Endothelial cell of umbilical vein (primary cell): ENCODE data around the gene NDUFS8. TPM values are rescaled to one million over a fixed set of nuclear protein-coding genes. Genes with fewer than 3 reads are reported as not detected.

Experiments used
- BruUV-seq: library from RNA; stranded (reverse); fragments of 400-500 nt; replicated peaks from 2 replicates; lab custom pipeline; 2021; lab: Mats Ljungman, UMichigan
- CTCF ChIA-PET: fragments of 300-600, 350-600 bp; sonication (Branson Sonifier 250); formaldehyde crosslinking; loops from one replicate; lab custom pipeline; 2021; ENCODE audit warnings: antibody characterized with exemption, inconsistent platforms; lab: Charles Lee
- POLR2A ChIA-PET: fragments of 300-600, 350-600 bp; sonication (Branson Sonifier 250); formaldehyde crosslinking; loops from one replicate; lab custom pipeline; 2021; ENCODE audit warnings: antibody characterized with exemption, inconsistent platforms; lab: Charles Lee
- DNase-seq: peaks from one replicate; pipeline ENCODE4 v3.0.0-alpha.2; 2011; ENCODE audit warnings: low read depth, low spot score
- FAIRE-seq: peaks from 2 replicates; lab custom pipeline; 2011; peaks lifted over from hg19 to GRCh38; lab: Jason Lieb, UNC
- H2AFZ ChIP-seq: 2 replicates; pipeline ENCODE4 v1.6.0; 2012; ENCODE audit warnings: low read depth, low read length, control low read depth, inconsistent platforms
- H3K27ac ChIP-seq: 2 replicates; pipeline ENCODE4 v1.5.1; 2011; ENCODE audit warnings: low read depth, mild to moderate bottlenecking, control low read depth, low read length, moderate library complexity; ENCODE audit not compliant: insufficient read depth
- H3K27me3 ChIP-seq, 2 experiments: 2 replicates each; pipeline versions ENCODE4 v1.6.0 to v1.6.1; 2011; ENCODE audit warnings: low read length in 2 of 2, mixed read lengths in 1 of 2; ENCODE audit not compliant: control insufficient read depth in 2 of 2, insufficient read depth in 2 of 2
- H3K36me3 ChIP-seq, 2 experiments: 2 replicates in 1 of 2; 3 replicates in 1 of 2; pipeline ENCODE4 v1.5.1; 2011; ENCODE audit warnings: low read length in 2 of 2, mild to moderate bottlenecking in 1 of 2, moderate library complexity in 1 of 2; ENCODE audit not compliant: control insufficient read depth in 2 of 2, insufficient read depth in 2 of 2; ENCODE audit errors: extremely low read depth in 1 of 2
- H3K4me1 ChIP-seq: 3 replicates; pipeline ENCODE4 v1.5.1; 2011; ENCODE audit warnings: mild to moderate bottlenecking, low read length; ENCODE audit not compliant: control insufficient read depth, insufficient read depth; ENCODE audit errors: extremely low read depth
- H3K4me2 ChIP-seq: 2 replicates; pipeline ENCODE4 v1.6.1; 2011; ENCODE audit warnings: low read length, control low read depth, mixed read lengths; ENCODE audit not compliant: insufficient read depth
- H3K4me3 ChIP-seq, 3 experiments: fragments of 200-600 bp in 1 of 3; sonication (generic), shearing (Covaris generic) in 1 of 3; replicated peaks in 1 of 3; 2 replicates each; pipeline ENCODE4 v1.5.1; 2011 to 2016; ENCODE audit warnings: control low read depth in 3 of 3, low read length in 3 of 3, mild to moderate bottlenecking in 2 of 3, inconsistent platforms in 1 of 3, low read depth in 1 of 3, moderate library complexity in 1 of 3; ENCODE audit not compliant: insufficient read depth in 1 of 3
- H3K79me2 ChIP-seq: 2 replicates; pipeline ENCODE4 v1.6.0; 2012; ENCODE audit warnings: low read length, inconsistent platforms; ENCODE audit not compliant: control insufficient read depth, insufficient read depth
- H3K9ac ChIP-seq: replicated peaks from 2 replicates; pipeline ENCODE3; 2011; ENCODE audit warnings: low read length, control low read depth; ENCODE audit not compliant: insufficient read depth; ENCODE audit errors: extremely low read depth
- H3K9me1 ChIP-seq: replicated peaks from 3 replicates; pipeline ENCODE4 v1.6.0; 2011; ENCODE audit warnings: mild to moderate bottlenecking, low read length; ENCODE audit not compliant: control insufficient read depth, insufficient read depth; ENCODE audit errors: extremely low read depth
- H3K9me3 ChIP-seq: replicated peaks from 2 replicates; pipeline ENCODE4 v1.5.1; 2012; ENCODE audit warnings: low read length, inconsistent platforms; ENCODE audit not compliant: control insufficient read depth, insufficient read depth
- H4K20me1 ChIP-seq: replicated peaks from 2 replicates; pipeline ENCODE3; 2011; ENCODE audit warnings: mild to moderate bottlenecking, low read length; ENCODE audit not compliant: control insufficient read depth, insufficient read depth; ENCODE audit errors: extremely low read depth
- FOS ChIP-seq: IDR thresholded peaks from 2 replicates; pipeline ENCODE4 v1.6.1; 2011; ENCODE audit warnings: mild to moderate bottlenecking, low read length, moderate library complexity, borderline replicate concordance; ENCODE audit not compliant: insufficient read depth
- GATA2 ChIP-seq: IDR thresholded peaks from 2 replicates; pipeline ENCODE4 v1.7.0; 2011; ENCODE audit warnings: low read depth, mild to moderate bottlenecking, moderate library complexity, mixed read lengths, low read length; ENCODE audit not compliant: insufficient read length, insufficient read depth
- MYC ChIP-seq: IDR thresholded peaks from one replicate; pipeline ENCODE4 v1.6.1; 2011; ENCODE audit warnings: mild to moderate bottlenecking, low read depth, low read length
- POLR2A ChIP-seq: IDR thresholded peaks from 2 replicates; pipeline ENCODE4 v1.6.1; 2012; ENCODE audit warnings: low read depth, mild to moderate bottlenecking, control low read depth, low read length
- POLR2AphosphoS5 ChIP-seq: IDR thresholded peaks from 2 replicates; pipeline ENCODE4 v1.6.1; 2012; ENCODE audit warnings: low read depth, mild to moderate bottlenecking, control low read depth, low read length, moderate library complexity; ENCODE audit not compliant: insufficient read depth
- dilution Hi-C: fragments of 300-500 bp; cut with MboI; formaldehyde crosslinking; loops from one replicate; pipeline ENCODE4 v1.15.0; 2019; ENCODE audit warnings: low sequenced_read_pairs; ENCODE audit not compliant: extremely low pct_ligation_motif_present
- intact Hi-C: fragments of 100-400 bp; cut with micrococcal nuclease; formaldehyde crosslinking; loops from one replicate; pipeline ENCODE4 v1.10.0; 2022
- polyA plus RNA-seq, 4 experiments: library from polyadenylated mRNA; depleted of rRNA in 3 of 4; stranded (reverse) in 3 of 4; unstranded in 1 of 4; fragments of >200 nt; gene quantifications; 2 replicates each; pipeline versions ENCODE4 v1.2.1 to v1.2.3, GENCODE V29; 2011 to 2012; ENCODE audit warnings: missing spikeins in 1 of 4
- total RNA-seq: library from RNA; stranded (reverse); gene quantifications from 2 replicates; pipeline ENCODE4 v1.2.3, GENCODE V29; 2021
- TF ChIP-seq, protein P1 (sequence below), 2 donors: IDR thresholded peaks; 1 replicate in 1 of 2; 2 replicates in 1 of 2; pipeline ENCODE4 v1.5.1; 2011; ENCODE audit warnings: low read length in 2 of 2, mild to moderate bottlenecking in 2 of 2, moderate library complexity in 2 of 2, control low read depth in 1 of 2, inconsistent platforms in 1 of 2, low read depth in 1 of 2; ENCODE audit not compliant: insufficient read depth in 1 of 2; ENCODE audit errors: extremely low read depth in 1 of 2
- TF ChIP-seq, protein P2 (sequence below): IDR thresholded peaks from 2 replicates; pipeline ENCODE4 v1.6.1; 2011; ENCODE audit not compliant: insufficient read depth, insufficient read length

The NDUFS8 gene
- total and polyA plus RNA-seq, 2 donors (not counting 3 experiments of a cell fraction or from before 2014, with no cell fraction given), result 166 to 170 TPM

DNA sequence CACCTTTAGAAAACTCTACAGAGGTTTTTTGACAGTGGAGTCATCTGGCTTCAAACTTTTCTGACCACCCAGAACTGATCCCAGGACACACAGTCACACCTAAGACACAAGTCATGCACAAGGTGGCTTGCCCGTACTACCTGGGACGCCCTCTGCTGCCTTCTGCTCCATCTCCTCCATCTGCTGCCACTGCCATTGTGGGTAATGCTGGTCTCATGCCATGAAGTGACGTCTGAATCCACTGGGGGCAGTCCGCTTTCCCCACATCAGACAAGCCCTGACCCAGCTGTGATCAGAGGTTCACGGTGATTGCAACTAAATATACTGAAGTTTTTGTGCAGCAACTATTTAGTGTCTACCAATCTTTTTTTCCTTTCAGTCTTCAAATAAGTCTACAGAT, 5.4 kb upstream of the NDUFS8 start:
- no peaks in the 10 kb centered on the region for H3K9me1 ChIP-seq
- intact Hi-C loops (no loop called here), dilution Hi-C loops (no loop called here)
- no peaks in the 10 kb centered on the region for H4K20me1 ChIP-seq
- FAIRE-seq, result no peak
- TF ChIP-seq POLR2AphosphoS5, result no peak
- no peak for TF ChIP-seq GATA2
- TF ChIP-seq, protein P1, sequence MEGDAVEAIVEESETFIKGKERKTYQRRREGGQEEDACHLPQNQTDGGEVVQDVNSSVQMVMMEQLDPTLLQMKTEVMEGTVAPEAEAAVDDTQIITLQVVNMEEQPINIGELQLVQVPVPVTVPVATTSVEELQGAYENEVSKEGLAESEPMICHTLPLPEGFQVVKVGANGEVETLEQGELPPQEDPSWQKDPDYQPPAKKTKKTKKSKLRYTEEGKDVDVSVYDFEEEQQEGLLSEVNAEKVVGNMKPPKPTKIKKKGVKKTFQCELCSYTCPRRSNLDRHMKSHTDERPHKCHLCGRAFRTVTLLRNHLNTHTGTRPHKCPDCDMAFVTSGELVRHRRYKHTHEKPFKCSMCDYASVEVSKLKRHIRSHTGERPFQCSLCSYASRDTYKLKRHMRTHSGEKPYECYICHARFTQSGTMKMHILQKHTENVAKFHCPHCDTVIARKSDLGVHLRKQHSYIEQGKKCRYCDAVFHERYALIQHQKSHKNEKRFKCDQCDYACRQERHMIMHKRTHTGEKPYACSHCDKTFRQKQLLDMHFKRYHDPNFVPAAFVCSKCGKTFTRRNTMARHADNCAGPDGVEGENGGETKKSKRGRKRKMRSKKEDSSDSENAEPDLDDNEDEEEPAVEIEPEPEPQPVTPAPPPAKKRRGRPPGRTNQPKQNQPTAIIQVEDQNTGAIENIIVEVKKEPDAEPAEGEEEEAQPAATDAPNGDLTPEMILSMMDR (IDR thresholded peaks at IDR 0.05; ENCODE audit: extremely low read depth in 1 of 2, insufficient read depth in 1 of 2, low read depth in 1 of 2, low read length in 2 of 2), result peak in 1 of 2 donors; percentile 2
- no peak for TF ChIP-seq POLR2A
- TF ChIP-seq MYC, result no peak
- no peak for TF ChIP-seq FOS
- TF ChIP-seq, protein P2, sequence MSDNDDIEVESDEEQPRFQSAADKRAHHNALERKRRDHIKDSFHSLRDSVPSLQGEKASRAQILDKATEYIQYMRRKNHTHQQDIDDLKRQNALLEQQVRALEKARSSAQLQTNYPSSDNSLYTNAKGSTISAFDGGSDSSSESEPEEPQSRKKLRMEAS, result no peak
- POLR2A ChIA-PET, result no interaction called here
- H3K27ac ChIP-seq, result no peak overlapping the region
- H3K4me2 ChIP-seq, result no peak overlapping the region
- H3K27me3 ChIP-seq, result no peaks in the 10 kb centered on the region
- H3K9ac ChIP-seq, result no peak overlapping the region
- H3K36me3 ChIP-seq, result no peaks in the 10 kb centered on the region
- no peak overlapping the region for H3K4me3 ChIP-seq
- no peaks in the 10 kb centered on the region for H3K79me2 ChIP-seq
- CTCF ChIA-PET, result no interaction called here
- H3K4me1 ChIP-seq, result peaks cover 3% of the 10 kb centered on the region
- no TSS peak for BruUV-seq
- DNase-seq, result no peak
- no peak overlapping the region for H2AFZ ChIP-seq
- H3K9me3 ChIP-seq, result no peaks in the 10 kb centered on the region
